HG03565 (cell line): ENCODE measurements around the gene OPRL1.
"Not testable (repeated sequence)": the region's sequence is repeated elsewhere in the genome, so short reads cannot be mapped to it uniquely, and the experiment has no call there.

Source experiments
- ATAC-seq: cut with Tn5 transposase; IDR thresholded peaks from one replicate; pipeline ENCODE4 v1.9.1; 2021; ENCODE audit warnings: mild to moderate bottlenecking, moderate library complexity; ENCODE audit not compliant: unreplicated experiment

The OPRL1 gene

DNA sequence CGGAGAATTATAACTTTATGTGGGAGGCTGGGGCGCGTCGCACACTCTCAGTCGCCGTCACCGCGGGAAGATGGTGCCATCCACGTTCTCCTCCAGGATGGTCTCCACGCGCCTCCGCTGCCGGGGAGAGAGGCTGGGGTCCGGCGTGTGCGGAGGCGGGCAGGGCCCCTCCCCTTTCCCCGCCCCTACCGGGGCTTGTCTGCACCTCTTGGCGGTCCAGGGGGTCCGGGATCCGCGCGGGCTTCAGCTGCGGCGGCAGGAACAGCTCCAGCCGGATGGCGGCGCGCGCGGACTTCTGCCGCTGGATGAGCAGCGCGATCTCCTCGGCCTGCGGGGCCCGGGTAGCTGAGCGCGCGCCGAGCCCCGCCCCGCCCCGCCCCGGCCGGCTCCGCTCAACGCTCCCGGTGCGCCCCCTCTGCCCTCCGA, 3.5 kb downstream of the OPRL1 start:
- ATAC-seq = no peak

DNA sequence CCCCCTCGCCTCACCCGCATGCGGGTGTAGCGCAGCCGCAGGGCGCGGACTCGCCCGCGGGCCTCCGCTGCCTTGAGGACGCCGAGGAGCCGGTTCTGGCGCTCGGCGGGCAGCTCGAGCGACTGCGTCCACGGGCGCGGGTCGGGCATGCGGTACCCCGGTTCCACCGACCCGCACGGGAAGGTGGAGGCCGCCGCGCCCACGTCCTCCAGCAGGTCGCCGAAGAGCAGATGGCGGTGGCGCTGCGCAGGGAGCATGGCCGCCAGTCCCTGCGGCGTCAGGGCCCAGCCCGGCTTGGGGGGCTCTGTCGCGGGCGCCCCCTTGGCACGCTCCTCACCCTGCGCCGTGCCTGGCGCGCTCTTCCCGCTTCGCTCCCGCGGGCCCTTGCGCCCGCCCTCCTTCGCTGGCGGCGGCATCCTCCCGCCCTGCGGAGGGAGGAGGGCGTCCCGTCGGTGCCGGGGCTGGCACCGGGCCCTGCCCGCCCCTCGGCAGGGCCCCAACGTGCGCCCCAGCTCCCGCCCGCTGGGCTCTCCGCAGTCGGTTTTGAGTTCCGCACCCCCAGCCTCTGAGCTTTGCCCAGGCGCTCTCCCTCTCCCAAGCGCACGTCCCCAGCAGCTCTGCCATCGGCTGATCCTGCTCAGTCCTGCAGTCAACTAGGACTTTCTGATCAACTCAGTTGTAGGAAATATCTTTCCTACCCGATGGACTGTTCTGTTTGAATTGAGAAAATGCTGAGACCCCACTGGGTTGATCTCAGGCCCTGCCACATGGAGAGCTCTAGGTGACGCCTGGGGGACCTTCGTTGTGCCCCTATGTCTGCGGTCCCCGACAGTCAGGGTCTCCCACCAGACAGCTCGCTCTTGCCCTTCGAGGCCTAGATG, 4.2 kb downstream of the OPRL1 start, which contains the start of gene LKAAEAR1:
Gene LKAAEAR1 (minus strand): TSS at position 595 of the 881 bp plus-strand sequence. CDS start 179 bp downstream, at position 416.
- no peak for ATAC-seq

DNA sequence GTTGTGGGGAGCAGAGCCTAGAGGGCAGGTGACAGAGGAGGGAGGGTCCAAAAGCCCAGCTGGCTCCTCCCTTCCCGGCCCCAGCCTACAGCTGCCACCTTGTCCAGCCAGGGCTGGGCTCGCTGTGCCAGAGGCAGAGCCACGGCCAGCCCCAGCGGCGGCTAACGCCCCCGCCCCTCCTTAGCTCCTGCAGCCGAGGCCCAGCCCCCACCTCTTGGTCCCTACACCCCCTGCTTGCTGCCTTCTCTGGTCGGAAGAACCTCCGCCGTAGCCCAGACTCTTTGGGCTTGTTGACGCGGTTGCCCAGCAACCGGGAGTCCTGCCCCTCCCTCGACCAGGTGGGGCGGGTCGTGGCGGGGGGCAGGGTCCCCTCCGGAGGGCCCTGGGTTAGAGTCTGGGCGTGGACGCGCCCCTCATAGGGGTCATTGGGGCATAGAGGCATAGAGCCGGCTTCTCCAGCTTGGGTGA, 4.8 kb downstream of the OPRL1 start:
- ATAC-seq = no peak

DNA sequence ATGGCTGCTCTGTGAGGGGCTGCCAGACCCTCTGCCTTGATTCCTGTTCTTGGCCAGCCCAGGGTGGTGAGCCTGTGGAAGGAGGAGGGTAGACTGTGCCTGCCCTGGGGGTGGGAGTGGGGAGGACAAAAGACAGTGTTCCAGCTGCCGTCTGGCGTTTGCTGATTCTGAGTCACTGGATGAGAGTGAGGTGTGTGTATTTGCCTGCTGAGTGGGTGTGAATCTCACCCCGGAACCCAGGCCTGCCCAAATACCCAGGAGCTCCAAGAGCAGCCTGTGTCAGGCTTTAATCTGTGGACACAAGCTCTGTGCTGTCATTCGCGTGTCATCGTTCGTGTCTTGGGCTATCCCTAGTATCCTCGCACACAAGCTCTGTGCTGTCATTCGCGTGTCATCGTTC, 6.9 kb downstream of the OPRL1 start:
- no peak for ATAC-seq

DNA sequence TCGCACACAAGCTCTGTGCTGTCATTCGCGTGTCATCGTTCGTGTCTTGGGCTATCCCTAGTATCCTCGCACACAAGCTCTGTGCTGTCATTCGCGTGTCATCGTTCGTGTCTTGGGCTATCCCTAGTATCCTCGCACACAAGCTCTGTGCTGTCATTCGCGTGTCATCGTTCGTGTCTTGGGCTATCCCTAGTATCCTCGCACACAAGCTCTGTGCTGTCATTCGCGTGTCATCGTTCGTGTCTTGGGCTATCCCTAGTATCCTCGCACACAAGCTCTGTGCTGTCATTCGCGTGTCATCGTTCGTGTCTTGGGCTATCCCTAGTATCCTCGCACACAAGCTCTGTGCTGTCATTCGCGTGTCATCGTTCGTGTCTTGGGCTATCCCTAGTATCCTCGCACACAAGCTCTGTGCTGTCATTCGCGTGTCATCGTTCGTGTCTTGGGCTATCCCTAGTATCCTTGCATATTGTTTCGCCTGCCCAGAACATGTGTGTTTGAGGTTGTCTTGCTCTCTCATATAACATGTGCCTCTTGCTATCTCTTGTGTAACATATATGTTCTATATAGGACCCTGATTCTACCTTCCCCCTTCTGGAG, 7.4 kb downstream of the OPRL1 start:
- ATAC-seq = not testable (repeated sequence)

DNA sequence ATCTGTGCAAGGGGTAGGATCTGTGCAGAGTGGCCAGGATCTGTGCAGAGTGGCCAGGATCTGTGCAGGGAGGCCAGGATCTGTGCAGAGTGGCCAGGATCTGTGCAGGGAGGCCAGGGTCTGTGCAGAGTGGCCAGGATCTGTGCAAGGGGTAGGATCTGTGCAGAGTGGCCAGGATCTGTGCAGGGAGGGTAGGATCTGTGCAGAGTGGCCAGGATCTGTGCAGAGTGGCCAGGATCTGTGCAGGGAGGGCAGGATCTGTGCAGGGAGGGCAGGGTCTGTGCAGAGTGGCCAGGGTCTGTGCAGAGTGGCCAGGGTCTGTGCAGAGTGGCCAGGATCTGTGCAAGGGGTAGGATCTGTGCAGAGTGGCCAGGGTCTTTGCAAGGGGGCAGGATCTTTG, 8.7 kb downstream of the OPRL1 start:
- not testable (repeated sequence) for ATAC-seq

DNA sequence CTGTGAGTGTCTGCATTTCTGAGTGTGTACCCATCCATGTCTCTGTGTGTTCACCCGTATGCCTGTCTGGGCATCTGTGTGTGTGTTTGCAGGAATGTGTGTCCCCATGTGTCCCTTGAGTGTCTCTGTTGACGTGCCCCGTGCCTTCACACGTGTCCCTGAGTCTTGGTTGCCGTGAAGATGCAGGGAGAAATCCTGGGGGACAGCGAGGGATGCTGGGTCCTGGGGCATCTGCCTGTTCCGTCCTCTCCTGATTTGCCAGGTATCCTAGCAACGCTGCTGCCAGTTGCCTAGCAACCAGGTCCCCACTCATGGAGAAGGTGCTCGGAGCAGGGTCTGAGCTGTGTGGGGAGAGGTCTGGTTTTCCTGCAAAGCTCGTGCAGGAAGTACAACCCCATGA, 10.3 kb downstream of the OPRL1 start:
- no peak for ATAC-seq

DNA sequence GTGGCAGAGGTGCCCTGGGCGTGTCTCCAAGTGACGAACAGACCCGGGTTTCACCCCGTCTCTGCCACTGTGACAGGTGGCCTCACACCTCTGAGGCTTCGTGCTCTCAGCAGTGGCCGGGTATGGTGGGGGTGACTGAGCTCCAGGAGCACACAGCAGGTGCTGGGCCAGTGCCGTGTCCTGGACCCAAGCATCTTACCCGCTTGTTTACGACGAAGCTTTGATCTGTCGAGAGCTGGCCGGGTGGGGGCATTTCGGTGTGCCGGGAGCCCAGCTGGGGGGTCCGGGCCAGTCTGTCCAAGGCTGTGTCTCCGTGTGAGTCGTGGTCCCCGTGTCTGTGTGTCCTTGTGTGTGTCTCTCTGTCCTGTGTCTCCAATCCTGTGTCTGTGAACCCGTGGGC, 11.5 kb downstream of the OPRL1 start:
- ATAC-seq = no peak

DNA sequence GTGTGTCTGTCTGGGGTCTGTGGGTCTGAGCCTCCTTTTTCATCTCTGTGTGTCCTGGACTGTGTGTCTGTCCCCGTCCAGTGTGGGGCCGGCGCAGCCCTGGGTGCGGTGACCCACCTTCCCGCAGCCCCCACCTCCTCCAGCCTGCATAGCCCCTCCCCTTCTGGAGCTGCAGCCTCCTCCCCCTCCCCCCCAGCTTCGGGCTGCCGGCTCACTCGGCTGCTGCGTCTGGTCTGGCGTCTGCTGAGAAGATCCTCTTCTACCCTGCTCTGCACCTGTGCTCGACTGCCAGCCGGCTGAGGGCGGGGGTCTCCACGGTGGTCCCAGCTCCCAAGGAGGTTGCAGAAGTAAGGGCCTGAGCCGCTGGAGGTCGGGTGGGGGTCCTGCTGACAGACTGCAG, 11.9 kb downstream of the OPRL1 start:
- no peak for ATAC-seq

DNA sequence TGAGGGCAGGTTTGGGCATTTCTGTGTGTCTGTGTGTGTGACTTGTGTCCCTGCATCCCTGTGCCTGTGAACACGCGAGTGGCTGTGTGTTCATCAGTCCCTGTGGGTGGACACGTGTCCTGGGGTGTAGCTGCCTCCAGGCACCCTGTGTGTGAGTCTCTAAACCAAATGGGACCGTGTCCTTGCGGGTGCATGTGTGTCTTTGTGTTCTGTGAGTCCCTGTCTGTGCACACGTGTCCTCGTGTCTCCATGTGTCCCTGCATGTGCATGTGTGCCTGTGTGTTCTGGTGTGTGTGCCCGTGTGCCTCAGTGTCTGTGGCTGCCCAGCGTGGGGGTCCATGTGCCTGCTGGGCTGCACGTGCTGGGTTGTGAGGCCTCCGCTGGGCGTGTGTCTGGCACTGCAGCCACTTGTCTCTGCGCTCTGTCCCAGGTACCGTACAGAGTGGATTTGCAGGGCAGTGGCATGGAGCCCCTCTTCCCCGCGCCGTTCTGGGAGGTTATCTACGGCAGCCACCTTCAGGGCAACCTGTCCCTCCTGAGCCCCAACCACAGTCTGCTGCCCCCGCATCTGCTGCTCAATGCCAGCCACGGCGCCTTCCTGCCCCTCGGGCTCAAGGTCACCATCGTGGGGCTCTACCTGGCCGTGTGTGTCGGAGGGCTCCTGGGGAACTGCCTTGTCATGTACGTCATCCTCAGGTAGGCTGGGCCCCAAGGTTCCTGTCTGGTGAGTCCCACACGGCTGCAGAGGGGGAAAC, 12.6 kb downstream of the OPRL1 start:
- no peak for ATAC-seq

DNA sequence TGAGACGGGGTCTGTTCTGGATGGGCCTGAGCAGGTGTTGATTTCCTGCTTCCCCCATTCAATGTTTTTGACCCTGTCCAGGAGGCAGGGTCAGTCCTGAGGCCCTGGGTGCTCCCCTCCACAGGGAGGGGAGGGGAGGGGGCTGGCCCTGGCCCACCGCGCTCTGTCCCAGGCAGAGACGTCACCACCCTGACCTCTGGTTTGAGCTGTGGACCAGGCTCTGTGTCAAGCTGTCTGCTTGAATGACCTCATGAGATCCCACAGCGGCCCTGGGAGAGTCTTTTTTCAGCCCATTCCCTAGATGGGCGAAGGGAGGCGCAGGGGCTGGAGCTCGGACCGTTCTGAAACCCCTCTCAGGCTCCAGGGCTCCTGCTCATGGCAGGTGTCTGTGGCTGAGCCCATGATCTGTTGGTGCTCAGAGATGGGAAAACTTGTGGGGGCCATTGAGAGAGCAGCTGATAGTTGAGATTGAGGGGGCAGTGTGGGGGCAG, 13.2 kb downstream of the OPRL1 start:
- ATAC-seq = no peak

DNA sequence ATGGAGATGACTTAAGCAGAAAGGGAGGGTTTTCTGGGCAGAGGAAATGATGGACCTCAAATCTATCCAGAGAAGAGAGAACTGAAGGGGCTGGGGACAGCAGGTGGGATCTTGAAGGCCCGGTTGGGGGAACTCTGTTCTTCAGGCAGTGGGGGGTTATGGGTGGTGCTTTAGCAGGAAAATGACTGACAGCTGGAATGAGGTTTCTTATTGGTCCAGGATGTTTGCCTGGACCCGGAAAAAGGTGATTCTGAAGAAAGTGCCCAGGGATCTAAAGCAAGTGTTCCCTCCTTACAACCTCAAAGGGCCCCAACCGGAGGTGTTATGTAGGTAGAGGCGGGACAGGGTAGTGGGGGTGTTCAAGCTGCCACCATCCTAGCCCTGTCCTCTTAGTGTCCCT, 15.6 kb downstream of the OPRL1 start:
- ATAC-seq = no peak

DNA sequence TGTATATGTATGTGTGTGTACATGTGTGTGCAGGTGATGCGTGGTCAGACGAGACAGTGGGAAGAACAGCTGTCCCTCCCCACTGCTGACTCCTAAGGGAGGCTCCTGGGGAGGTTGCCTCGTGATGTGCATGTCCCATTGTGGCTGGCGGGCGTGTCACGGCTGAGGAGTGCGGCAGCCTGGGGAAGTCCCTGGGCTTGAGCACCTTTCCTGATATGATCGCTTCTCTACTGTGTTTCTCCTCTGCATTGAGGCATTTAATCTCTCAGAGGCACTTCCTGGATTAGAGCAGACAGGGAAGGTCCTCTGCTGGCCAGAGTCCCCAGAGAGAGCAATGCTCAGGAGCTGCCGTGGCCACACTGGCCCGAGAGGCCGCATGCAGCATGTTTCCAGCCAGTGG, 16.0 kb downstream of the OPRL1 start:
- no peak for ATAC-seq

DNA sequence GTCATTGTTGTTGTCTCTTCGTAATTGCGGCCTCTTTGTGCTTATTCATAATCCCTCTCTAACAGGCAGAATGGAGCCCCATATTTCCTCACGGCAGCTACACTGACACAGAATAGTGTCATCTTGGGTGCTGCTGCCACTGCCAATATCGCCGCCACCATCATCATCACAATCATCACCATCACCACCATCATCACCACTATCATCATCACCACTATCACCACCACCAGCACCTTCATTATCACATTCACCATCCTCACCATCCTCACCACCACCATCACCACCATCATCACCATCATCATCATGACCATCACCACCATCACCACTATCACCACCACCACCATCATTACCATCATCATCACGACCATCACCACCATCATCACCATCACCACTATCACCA, 16.7 kb downstream of the OPRL1 start:
- ATAC-seq = no peak

DNA sequence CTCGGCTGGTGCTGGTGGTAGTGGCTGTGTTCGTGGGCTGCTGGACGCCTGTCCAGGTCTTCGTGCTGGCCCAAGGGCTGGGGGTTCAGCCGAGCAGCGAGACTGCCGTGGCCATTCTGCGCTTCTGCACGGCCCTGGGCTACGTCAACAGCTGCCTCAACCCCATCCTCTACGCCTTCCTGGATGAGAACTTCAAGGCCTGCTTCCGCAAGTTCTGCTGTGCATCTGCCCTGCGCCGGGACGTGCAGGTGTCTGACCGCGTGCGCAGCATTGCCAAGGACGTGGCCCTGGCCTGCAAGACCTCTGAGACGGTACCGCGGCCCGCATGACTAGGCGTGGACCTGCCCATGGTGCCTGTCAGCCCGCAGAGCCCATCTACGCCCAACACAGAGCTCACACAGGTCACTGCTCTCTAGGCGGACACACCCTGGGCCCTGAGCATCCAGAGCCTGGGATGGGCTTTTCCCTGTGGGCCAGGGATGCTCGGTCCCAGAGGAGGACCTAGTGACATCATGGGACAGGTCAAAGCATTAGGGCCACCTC, 18.7 kb downstream of the OPRL1 start:
- no peak for ATAC-seq

DNA sequence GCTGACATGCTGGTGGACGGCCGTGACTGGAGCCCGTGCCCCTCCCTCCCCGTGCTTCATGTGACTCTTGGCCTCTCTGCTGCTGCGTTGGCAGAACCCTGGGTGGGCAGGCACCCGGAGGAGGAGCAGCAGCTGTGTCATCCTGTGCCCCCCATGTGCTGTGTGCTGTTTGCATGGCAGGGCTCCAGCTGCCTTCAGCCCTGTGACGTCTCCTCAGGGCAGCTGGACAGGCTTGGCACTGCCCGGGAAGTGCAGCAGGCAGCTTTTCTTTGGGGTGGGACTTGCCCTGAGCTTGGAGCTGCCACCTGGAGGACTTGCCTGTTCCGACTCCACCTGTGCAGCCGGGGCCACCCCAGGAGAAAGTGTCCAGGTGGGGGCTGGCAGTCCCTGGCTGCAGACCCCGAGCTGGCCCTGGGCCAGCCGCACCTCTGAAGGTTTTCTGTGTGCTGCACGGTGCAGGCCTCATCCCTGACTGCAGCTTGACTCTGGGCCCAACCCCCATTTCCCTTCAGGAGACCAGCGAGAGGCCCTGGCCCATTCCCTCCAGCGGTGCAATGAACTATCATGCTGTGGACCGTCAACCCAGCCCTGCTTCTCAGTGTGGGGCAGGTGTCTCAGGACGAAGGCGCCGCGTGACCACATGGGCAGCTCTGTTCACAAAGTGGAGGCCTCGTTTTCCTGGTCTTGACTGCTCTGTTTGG, 19.4 kb downstream of the OPRL1 start:
- ATAC-seq = no peak

DNA sequence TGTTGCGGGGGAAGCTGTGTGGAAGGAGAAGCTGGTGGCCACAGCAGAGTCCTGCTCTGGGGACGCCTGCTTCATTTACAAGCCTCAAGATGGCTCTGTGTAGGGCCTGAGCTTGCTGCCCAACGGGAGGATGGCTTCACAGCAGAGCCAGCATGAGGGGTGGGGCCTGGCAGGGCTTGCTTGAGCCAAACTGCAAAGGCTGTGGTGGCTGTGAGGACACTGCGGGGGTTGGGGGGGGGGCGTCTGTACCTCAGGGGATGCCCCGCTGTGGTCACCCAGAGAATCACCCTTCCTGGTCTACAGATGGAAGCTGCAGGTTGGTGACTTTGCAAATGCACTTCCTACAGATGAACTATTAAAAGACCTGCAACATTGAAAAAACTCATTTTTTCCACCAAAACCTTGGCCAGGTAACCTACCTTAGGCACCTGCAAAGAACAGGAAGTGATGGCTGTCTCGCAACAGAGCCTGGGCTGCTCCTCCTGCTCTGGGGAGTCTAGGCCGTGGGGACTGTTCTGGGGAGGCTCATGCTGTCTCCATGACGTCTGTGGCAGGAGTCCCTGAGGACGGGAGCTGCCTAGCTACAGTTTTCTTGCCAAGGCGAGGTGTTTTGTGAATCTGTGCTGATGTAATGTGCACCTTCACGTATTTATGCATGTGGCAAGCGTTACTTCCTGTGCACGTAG, 20.1 kb downstream of the OPRL1 start:
- no peak for ATAC-seq

DNA sequence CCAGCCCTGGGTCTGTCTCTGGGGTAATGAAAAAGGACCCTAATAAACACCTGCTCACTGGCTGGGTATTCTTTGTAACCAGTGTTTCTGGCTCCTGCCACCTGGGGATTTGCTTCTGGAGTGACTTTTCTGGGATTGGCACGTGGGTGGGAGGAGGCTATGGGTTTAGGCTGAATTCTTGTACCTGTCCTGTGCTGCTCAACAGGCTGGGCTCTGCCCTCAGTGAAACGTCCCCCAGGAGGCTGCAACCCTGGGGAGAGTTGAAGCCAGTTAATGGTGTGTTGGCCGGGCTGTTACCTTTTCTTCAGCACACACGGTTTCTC, 20.6 kb downstream of the OPRL1 start:
- ATAC-seq = no peak

DNA sequence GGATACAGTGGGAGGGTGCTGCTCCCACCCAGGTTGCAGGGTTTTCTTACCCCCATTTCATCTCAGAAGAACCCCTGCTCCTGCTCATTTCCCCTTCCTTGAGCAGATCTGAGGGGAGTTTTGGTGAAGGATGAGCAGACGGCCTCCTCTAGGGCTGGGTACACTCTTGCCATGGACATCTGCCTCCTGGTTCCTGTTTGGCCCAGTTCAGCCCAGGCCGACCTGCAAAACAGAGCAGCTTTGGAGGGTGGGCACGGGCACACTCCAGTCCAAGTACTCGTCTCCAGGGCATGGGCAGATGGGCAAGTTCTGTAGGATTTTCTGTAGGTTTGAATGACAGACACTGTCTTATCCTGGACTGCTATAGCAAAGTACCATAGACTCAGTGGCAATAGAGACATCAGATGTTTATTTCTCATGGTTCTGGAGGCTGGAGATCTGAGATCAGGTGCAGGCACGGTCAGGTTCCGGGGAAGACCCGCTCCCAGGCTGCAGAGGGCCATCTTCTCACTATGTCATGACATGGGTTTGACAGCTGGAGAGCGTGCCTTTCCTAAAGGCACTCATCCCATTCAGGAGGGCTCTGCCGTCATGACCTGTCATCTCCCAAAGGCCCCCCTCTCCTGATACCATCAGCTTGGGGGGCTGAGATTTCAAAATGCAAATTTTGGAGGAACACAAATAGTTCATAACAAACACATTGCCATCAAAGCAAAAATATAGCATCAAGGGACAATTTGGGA, 21.2 kb downstream of the OPRL1 start:
- no peak for ATAC-seq
